Peyer's patch (tissue), 4 donors: ENCODE data around the gene ARAP2. TPM values are rescaled to one million over a fixed set of nuclear protein-coding genes. Genes with fewer than 3 reads are reported as not detected.

Experiments
- DNase-seq, 3 donors: peaks; one replicate each; pipeline ENCODE4 v3.0.0-alpha.2; 2017 to 2019
- H3K27ac ChIP-seq, 4 donors: fragments of 200-600 bp; sonication (generic); one replicate each; pipeline ENCODE4 v1.5.1; 2016 to 2019
- H3K27me3 ChIP-seq, 2 donors: fragments of 200-600 bp; sonication (generic); one replicate each; pipeline ENCODE4 v1.5.1; 2019
- H3K36me3 ChIP-seq, 3 donors: fragments of 200-600 bp; sonication (generic); one replicate each; pipeline ENCODE4 v1.5.1; 2016 to 2019
- H3K4me1 ChIP-seq, 4 donors: fragments of 200-600 bp; sonication (generic); one replicate each; pipeline ENCODE4 v1.5.1; 2016 to 2019
- H3K4me3 ChIP-seq, 4 donors: fragments of 200-600 bp; sonication (generic); 1 replicate in 3 of 4; 2 replicates in 1 of 4; pipeline ENCODE4 v1.5.1; 2016 to 2019; ENCODE audit warnings: mild to moderate bottlenecking in 1 of 4
- H3K9me3 ChIP-seq, 4 donors: fragments of 200-600 bp; sonication (generic); one replicate each; pipeline ENCODE4 v1.5.1; 2016 to 2019; ENCODE audit warnings: mild to moderate bottlenecking in 1 of 4
- CTCF ChIP-seq, 6 experiments: fragments of 450-650 bp in 4 of 6; fragments of 200-600 bp in 2 of 6; sonication (generic) in 1 of 6; IDR thresholded peaks; one replicate each; pipeline ENCODE4 v1.5.1; 2017 to 2019; ENCODE audit warnings: antibody characterized with exemption in 6 of 6, mild to moderate bottlenecking in 3 of 6, moderate library complexity in 1 of 6
- POLR2A ChIP-seq, 2 donors: fragments of 450-650 bp; IDR thresholded peaks; one replicate each; pipeline ENCODE4 v1.5.1; 2017; ENCODE audit warnings: antibody characterized with exemption in 2 of 2, mild to moderate bottlenecking in 2 of 2, moderate library complexity in 2 of 2
- total RNA-seq, 4 donors: library from RNA; depleted of rRNA; stranded (reverse); fragments of >200 nt; gene quantifications; one replicate each; pipeline ENCODE4 v1.1.0, GENCODE V29; 2016

ARAP2 gene
- total RNA-seq, 4 donors from 2014 or later, result 66.8 to 115 (median 81.9) TPM

- Histone ChIP-seq H3K27ac (no peak overlapping the region), H3K9me3 (no peaks in the 10 kb centered on the region), H3K4me1 (no peaks in the 10 kb centered on the region), H3K4me3 (no peak overlapping the region), H3K27me3 (no peaks in the 10 kb centered on the region), H3K36me3 (peaks cover 0 to 26% (median 0%) of the 10 kb centered on the region in 3 donors)
- no peak for TF ChIP-seq POLR2A (IDR thresholded peaks at IDR 0.05)
- TF ChIP-seq CTCF (IDR thresholded peaks at IDR 0.05), result no peak
- DNase-seq, result no peak
These were observed 164.6 kb downstream of the ARAP2 start for GRCh38 chr4:36079666-36080065.

- no peaks in the 10 kb centered on the region for H3K9me3 ChIP-seq
- DNase-seq, result no peak
- H3K36me3 ChIP-seq, result peaks cover 0 to 31% (median 0%) of the 10 kb centered on the region in 3 donors
- H3K27ac ChIP-seq, result no peak overlapping the region
- H3K4me1 ChIP-seq, result no peaks in the 10 kb centered on the region
- no peak for TF ChIP-seq POLR2A (IDR thresholded peaks at IDR 0.05)
- no peak for TF ChIP-seq CTCF (IDR thresholded peaks at IDR 0.05)
- H3K4me3 ChIP-seq, result no peak overlapping the region
- H3K27me3 ChIP-seq, result no peaks in the 10 kb centered on the region
These were observed 166.0 kb downstream of the ARAP2 start for GRCh38 chr4:36078319-36078718.

- no peak for TF ChIP-seq CTCF (IDR thresholded peaks at IDR 0.05)
- TF ChIP-seq POLR2A (IDR thresholded peaks at IDR 0.05), result no peak
- H3K27me3 ChIP-seq, result no peaks in the 10 kb centered on the region
- no peak for DNase-seq
- peaks cover 0 to 16% (median 0%) of the 10 kb centered on the region in 3 donors for H3K36me3 ChIP-seq
- H3K27ac ChIP-seq, result no peak overlapping the region
- no peaks in the 10 kb centered on the region for H3K9me3 ChIP-seq
- no peaks in the 10 kb centered on the region for H3K4me1 ChIP-seq
- H3K4me3 ChIP-seq, result no peak overlapping the region
These were observed 171.8 kb downstream of the ARAP2 start for GRCh38 chr4:36072529-36072928.

GRCh38 chr4:36067116-36067515, 177.2 kb downstream of the ARAP2 start:
- H3K4me1 ChIP-seq, result no peaks in the 10 kb centered on the region
- no peaks in the 10 kb centered on the region for H3K9me3 ChIP-seq
- peaks cover 0 to 11% (median 0%) of the 10 kb centered on the region in 3 donors for H3K36me3 ChIP-seq
- no peak for DNase-seq
- no peak overlapping the region for H3K27ac ChIP-seq
- H3K27me3 ChIP-seq, result no peaks in the 10 kb centered on the region
- TF ChIP-seq CTCF (IDR thresholded peaks at IDR 0.05) (no peak), POLR2A (IDR thresholded peaks at IDR 0.05) (no peak)
- H3K4me3 ChIP-seq, result no peak overlapping the region

GRCh38 chr4:36065274-36065871, 178.9 kb downstream of the ARAP2 start:
- TF ChIP-seq POLR2A (IDR thresholded peaks at IDR 0.05) (no peak), CTCF (IDR thresholded peaks at IDR 0.05) (no peak)
- H3K36me3 ChIP-seq, result peaks cover 0 to 11% (median 0%) of the 10 kb centered on the region in 3 donors
- no peak overlapping the region for H3K4me3 ChIP-seq
- H3K4me1 ChIP-seq, result no peaks in the 10 kb centered on the region
- H3K9me3 ChIP-seq, result no peaks in the 10 kb centered on the region
- no peaks in the 10 kb centered on the region for H3K27me3 ChIP-seq
- no peak overlapping the region for H3K27ac ChIP-seq
- no peak for DNase-seq
